HG03025 (cell line): Measurements from ENCODE around the gene LTBP1.

Experiments
- ATAC-seq: cut with Tn5 transposase; IDR thresholded peaks from one replicate; pipeline ENCODE4 v1.9.1; 2021; ENCODE audit warnings: mild to moderate bottlenecking, moderate library complexity; ENCODE audit not compliant: unreplicated experiment, low FRiP score

The LTBP1 gene

DNA sequence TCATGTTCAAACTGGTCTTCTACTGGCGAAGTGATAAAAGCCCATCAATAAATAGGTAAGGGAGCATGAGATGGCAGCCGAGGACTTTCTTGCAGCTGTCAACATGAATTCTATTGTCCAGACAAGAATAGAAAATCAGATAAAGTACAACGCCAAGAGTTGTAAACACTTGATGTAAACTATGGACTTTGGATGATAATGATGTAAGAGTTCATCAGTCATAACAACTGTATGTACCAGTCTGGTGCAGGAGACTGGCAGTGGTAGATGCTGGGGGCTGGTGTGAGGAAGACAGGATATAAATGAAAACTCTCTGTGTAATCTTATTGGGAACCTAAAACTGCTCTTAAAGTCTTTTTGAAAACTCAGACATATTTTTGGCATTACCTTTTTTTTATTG lies 373.8 kb downstream of the LTBP1 start:
- no peak for ATAC-seq

DNA sequence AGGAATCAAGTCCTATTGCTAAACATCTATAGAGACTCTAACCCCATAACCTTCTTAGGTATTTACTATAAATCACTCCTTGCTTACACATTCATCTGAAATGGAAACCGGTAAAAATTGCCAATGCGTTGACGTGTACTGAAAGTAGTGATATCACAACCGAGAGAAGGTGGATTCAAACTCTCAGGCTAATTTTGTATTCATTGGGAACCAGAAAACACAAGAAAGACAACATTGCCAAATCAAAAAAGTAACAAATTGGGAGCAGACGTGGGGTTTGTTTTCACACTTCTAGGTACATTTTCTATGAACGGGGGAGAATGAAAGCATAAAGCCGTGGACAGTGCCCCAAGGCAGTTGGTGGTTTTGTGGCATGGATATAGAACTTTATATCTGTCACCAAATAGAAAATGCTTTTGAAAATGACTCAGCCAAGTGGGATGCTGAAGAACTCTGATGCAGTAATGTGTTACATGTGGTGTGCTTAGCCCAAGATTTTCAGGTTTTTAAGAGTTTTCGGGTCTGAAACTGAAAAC lies 374.6 kb downstream of the LTBP1 start:
- ATAC-seq = no peak

DNA sequence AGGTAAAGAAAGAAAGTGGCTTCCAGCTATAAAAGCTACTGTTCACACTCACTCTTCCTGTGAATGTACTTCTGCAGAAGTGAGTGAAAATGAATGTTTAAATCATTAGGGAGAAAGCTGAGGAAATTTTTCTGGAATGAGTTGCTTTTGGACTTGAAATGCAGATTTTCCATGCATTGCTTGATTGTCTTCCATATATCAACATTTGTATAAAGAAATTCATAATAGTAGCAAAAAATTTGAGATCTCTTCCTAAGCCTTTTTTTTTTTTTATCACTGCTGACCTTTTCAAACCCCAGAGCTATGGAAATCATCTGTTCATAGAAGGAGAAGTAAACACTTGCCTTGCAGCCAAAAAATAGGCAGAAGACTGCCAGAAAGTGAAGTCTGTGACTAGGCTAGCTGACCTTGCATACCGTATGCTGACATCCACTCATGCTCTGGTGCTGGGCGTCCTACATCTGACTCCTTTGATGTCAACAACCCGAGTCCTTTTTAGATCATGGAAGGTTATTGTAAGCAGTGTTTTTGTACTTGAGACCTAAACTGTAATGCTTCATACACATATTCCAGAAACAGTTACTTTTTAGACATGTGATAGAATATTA lies 375.2 kb downstream of the LTBP1 start:
- ATAC-seq = no peak

DNA sequence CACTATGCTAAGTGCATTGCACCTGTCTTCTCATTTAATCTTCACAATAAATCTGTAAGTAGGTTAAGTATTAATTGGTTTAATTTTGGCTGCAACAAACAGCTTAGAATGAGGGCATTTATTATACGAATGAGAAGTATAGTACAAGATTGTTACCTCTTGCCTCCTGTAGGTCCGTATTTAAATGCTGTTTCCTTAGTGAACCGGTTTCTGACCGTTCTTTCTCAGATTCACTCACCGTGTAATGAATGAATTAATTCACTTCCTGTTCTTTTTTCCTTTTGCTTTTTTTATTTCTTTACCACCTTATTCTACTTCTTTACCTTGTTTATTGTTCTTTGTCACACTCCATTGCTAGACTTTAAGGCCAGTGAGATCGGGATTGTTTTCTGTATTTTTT lies 375.9 kb downstream of the LTBP1 start:
- no peak for ATAC-seq

DNA sequence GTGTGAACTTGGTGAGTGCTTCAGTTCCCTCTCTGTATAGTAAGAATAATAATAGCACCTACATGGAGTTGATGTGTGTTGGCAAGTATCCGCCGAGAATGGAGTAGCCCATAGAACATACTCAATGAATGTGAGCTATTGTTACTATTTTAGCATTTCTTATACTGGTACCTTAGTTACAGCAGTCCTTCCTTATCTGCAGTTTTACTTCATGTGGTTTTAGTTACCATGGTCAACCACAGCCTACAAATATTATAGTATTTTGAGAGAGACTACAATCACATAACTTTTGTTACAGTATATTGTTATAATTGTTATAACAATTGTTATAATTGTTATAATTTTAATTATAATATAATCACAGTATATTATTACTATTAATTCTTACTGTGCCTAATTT lies 377.2 kb downstream of the LTBP1 start:
- ATAC-seq = no peak

DNA sequence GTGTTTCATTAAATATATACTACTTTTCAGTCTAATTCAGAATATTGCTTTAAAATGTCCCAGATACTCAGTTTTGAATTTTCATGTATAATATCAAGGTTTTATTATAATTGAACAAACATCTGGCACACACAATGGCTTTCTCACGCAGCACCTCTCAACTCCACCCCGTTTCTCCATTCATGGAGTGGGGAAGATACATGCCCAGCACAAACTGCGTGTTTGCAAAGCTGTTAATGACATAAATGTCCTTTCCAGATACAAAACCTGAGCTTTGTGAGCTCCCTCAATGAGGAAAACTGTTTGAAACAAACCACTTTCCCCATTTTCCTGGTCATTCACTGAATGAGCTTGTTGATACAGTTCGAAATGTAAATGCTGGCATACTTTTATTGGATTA lies 379.3 kb downstream of the LTBP1 start:
- no peak for ATAC-seq

DNA sequence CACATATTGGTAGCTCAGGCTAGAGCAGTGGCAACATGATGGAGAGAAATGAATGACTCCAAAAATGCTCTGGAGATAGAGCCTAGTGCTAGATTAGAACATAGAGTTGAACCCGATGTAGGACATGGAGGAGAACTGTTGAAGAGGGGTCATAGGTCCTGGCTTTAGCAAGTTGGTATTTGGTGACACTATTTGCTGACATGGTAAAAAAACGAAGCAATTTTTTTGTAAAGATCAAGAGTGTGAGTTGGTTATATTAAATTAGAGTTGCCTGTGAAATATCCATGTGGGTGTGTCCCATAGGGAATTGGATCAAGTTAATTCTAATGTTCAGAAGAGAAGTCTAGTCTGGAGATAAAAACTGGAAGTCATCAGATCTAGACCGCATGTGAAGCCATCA lies 386.7 kb downstream of the LTBP1 start:
- no peak for ATAC-seq

DNA sequence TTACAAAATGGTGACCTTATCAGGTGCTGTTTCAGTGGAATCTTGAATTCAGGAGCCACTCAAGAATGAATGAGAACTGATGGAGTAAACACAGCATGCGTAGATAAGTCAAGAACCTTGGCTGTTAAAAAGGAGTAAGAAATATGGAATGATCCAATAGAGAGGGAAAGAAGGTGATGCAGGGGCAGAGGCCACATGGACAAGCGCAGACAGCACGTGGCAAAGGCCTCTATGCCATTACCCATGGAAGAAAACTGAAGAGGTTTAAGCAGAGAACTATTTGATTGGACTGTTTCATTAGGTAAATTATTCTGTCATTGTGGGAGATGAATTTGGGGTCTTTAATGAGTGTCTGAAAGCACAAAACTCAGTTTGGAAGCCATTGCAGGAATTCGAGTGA lies 387.3 kb downstream of the LTBP1 start:
- no peak for ATAC-seq

DNA sequence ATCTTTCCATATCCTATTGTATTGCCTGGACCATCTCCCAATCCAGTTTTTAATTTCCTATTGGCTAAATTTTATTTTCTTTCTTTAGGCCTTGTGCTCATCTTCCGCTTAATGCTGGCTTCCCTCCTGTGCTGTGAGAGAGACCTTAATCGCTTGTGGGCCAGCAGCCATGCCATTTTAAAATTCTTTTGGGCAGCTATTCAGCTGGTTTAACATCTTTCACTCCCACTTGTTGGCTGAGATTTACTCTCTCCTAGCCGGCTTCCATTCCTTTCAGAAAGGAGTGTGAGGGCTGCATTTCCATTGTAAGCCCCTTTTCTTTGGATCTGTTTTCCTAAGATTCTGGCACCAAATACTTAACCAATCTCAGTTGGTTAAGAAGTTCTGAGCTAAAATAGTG lies 388.8 kb downstream of the LTBP1 start:
- no peak for ATAC-seq

DNA sequence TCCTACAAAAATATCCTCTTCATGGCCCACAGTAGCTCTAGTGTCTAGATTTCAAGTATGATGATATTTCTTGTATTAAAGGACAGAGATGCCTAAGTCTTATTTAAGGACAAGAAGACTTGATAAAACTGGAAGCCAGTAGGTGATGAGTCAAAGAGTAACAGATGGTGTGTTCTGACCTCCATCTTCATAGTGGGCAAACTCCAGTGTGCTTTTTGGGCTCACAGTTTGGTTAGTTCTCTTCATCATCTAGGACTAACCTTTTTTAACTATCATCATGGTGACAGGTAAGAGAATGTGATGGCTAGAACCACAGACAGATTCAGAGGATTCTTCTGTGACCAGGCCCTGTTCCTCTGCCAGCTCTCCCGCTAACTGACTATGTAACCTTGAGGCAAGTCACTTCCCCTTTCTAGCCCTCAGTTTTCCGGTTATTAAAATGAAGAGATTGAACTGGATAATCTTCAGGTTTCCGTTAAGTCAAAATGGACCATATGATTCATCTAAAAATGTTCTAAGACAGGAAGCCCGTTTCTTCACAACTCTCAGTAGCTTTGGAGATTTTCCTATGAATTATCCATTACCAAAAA lies 389.4 kb downstream of the LTBP1 start:
- ATAC-seq = no peak

DNA sequence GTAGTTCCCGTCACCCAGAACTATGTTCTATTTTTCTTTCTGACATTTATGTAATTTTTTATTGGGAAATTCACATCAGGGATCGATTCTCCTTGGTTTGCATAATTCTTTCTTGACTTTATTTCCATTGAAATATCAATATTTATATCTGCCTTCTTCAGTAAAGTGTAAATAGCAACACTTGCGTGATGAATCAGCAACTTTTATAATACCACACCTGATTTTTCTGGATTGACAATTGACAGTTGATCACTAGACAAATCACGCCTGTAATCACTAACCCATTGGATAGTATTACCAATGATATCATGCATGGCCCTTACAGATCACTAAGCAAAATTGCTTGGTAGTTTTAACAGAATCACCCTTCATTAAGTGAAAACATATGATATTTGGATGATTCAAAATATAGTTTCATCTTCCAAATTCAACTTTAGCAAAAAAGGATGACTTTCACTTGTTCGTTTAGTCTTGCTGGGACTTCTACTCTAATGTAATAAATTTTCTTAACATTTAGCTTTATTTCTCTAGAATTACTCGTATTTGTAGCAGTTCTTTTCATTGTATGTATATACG lies 390.7 kb downstream of the LTBP1 start:
- no peak for ATAC-seq

DNA sequence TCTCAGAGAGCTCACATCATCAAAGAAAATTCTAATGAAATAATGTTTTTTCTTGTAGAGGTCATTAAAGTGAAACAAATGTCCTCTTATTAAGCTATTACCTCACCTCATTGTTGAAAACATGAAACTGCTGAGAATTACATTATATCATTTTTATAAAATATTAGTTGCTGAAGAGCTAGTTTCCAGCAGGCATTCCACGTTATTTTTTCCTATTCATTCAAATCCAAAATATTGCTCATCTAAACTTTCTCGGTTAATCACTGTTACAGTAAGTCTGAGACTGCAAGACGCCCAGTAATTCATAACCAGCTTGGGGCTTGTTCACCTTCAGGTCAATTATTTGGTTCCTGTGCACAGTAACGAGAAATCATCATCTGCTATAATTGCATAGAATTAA lies 391.2 kb downstream of the LTBP1 start:
- ATAC-seq = no peak

DNA sequence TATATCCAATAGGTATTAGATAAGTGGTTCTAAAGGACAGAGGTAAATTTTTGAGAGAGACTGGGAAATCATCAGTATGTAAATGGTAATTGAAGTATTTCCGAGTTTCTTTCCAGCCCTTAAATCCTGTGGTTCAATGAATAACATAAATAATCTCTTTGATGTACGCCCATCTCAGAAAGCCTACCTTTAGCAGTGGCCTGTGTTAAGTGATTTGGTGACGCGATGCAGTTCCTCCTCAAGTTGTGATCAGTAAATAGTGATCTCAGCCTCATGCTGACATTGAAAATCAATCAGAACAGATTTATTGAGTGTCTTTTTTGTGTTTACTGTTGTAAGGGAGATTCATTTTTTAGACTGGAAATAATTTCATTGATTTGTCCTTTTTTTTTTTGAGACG lies 392.5 kb downstream of the LTBP1 start:
- ATAC-seq = no peak

DNA sequence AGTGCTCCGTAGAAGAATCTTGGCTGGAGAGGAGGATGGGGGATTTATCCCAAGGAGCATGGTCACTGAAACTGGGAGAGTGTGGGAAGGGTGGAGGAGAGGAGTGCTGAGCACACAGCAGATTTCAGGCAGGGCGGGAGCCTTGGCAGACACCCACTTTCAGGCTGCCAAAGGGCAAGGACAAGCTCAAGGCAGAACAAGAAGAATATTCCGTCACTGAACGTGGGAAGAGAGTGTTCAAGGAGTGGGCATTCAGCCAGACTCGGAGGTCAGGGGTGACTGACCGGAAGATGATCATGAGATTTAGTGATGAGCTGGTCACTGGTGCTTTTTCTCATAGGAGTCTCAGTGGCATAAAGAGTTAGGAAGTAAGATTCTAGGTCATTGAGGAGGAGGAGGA lies 393.5 kb downstream of the LTBP1 start:
- no peak for ATAC-seq

DNA sequence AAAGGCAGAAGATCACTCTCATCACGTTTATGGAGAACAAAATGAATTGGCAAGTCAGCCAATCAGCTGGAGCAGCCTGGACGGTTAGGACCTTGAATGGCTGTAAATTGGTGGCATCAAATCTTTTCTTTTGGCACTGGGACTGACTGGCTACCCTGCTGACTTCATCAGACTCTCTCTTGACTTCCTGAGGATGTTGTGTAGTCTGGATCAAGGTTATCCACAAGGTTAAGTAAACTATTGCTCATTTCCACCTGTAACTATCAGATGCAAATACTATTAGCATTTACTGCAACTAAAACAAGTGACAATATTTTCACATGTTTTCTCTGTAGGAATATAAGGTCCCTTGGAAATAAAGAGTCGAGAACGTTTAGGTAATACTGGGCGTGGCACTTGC lies 395.4 kb downstream of the LTBP1 start:
- ATAC-seq = no peak

DNA sequence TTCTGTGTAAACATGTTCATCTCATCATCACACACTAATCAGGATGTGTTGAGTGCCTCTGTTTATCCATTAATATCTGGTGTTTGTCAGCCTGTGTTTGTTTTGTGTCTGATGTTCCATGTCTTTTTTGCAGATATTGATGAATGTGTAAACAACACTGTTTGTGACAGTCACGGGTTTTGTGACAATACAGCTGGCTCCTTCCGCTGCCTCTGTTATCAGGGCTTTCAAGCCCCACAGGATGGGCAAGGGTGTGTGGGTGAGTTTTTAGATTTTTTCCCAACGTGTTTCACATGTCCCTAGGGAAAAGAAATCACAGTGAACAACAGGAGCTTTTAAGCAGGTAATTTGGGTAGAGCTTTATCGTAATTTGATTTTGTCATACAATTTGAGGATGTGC lies 396.0 kb downstream of the LTBP1 start:
- ATAC-seq = no peak

DNA sequence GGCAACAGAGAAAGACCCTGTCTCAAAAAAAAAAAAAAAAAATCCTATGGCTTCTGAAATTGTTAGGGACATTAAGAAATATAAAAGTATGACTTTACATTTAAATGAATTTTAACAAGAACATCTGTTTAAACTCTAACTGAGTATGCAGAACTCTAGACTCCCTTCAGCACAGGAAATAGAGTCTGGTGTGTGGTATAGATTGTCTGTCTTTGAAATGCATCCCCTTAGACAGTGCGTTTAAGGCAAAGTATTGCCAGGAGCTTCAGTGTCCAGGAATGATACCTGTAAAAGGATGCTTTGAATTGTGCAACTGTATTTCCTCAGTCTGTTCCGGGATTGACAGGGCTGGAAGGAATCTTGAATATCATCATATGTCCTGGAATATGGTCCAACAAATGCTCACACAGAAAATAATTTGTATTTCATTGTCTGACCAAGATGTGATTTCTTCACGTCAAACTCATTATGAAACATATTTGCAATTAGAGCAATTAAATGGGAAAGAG lies 396.7 kb downstream of the LTBP1 start:
- ATAC-seq = no peak

DNA sequence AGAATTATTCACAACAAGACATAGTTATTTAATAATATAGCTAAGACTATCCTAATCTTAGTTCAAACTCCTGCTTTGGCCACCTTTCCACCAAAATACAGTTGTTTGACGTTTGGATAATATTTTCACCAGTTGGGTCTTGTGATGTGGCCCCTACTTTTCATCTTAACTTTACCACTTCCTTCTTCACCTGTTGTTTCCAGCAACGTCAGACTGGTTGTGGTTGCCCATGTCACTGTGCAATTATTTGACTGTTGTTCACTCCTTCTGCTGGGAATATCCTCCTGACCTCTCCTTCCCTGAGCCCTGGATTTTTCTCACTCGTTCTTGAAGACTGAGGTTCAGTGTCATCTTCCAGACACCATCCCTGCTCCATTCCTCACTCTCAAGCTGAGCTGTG lies 397.5 kb downstream of the LTBP1 start:
- no peak for ATAC-seq

DNA sequence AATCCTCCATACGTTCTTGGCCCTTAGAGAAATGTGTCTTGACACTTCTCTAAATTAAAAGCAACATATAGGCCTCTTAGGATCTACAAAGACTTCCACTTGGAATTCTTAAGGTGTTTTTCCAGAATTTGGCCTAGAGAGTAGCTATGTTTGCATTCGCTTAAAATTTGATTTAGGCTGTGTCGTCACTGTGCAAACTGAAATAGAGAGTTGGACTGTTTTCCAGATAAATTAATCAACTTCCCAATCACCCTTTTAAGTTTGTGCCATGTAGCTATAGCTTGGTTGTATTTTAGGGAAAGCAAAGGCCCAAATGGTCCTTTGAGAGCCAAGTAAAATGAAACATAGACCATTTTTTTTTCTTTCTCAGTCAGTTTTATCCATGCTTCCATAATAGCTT lies 401.1 kb downstream of the LTBP1 start:
- no peak for ATAC-seq

DNA sequence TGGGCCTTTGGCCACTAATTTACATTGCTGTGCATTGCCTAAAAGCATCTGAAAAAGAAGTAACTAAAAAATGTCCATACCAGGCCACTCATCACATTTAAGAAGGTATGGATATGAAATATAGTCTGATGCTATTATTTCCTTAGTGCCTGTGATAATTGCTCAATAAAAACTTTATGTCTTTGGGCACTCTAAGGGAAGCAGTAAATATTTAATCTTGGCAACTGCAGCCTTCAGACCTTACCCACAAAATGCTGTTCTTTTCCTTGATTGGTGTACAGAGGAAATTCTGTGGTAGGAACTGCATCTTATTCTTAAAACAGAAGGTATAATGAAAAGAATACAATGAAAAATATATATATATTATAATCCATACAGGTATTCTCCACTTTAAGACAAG lies 403.9 kb downstream of the LTBP1 start:
- ATAC-seq = no peak

DNA sequence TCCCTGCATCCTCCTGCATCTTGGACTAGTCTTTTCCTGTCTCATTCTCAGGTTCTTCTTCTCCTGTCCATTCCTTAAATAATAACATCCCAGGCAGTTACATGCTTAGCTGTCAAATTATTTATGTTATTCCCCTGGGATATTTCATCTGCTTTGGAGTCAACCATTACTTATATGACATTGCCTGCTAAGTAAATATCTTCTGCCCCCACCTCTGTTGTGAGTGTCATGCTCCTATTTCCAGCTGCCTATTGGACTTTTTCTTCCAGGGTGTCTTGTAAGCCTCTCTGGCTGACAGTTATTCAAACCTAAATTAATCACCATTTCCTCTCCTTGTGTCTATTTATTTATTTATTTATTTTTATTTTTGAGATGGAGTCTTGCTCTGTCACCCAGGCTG lies 405.0 kb downstream of the LTBP1 start:
- no peak for ATAC-seq

DNA sequence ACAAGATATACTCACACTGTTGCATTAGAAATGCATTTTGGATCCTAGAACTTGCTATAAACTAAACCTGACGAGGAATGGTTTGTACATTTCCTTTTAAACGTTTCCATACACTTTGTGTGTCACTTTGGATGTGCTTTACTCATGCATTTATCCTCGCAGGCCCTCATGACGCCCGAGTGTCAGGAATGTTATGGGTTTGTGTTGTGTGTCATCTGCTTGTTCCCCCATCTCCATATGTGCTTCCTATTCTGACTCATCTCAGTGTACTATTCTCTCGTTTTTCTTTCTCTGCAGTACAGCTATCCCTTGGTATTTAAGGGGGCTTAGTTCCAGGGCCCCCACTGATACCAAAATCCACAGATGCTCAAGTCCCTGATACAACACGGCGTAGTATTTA lies 408.2 kb downstream of the LTBP1 start:
- no peak for ATAC-seq
